HL-60 (cell line): ENCODE data around the gene IGFBP4.
A peak's percentile ranks its signal among the peaks of the same experiment; 100 is the strongest.

Experiments used
- DNase-seq, 2 experiments: peaks; one replicate each; pipeline ENCODE4 v3.0.0-alpha.2; 2010 to 2020; ENCODE audit warnings: low read depth in 1 of 2, low spot score in 1 of 2
- H3K27ac ChIP-seq: fragments of 250-450 bp; sonication (Bioruptor Pico); replicated peaks from 2 replicates; pipeline ENCODE4 v1.5.1; 2020; ENCODE audit warnings: mild to moderate bottlenecking, moderate library complexity
- H3K27me3 ChIP-seq: fragments of 250-450 bp; sonication (Bioruptor Pico); 2 replicates; pipeline ENCODE4 v1.5.1; 2021; ENCODE audit warnings: mild to moderate bottlenecking, moderate library complexity; ENCODE audit not compliant: insufficient read depth, poor library complexity, severe bottlenecking
- H3K4me3 ChIP-seq: replicated peaks from 2 replicates; pipeline ENCODE4 v1.5.1; 2011; ENCODE audit warnings: mild to moderate bottlenecking, control low read depth, low read length; ENCODE audit not compliant: insufficient read depth
- GABPA ChIP-seq: IDR thresholded peaks from 2 replicates; pipeline ENCODE4 v1.6.1; 2012; ENCODE audit warnings: low read depth
- POLR2AphosphoS5 ChIP-seq: IDR thresholded peaks from 2 replicates; pipeline ENCODE4 v1.6.1; 2012; ENCODE audit warnings: low read depth
- SPI1 ChIP-seq: IDR thresholded peaks from 2 replicates; pipeline ENCODE4 v1.6.1; 2012; ENCODE audit warnings: low read depth, mild to moderate bottlenecking, borderline replicate concordance
- TF ChIP-seq, protein P1 (sequence below): IDR thresholded peaks from one replicate; pipeline ENCODE4 v1.5.1; 2011; ENCODE audit warnings: low read length, control low read depth, inconsistent platforms; ENCODE audit not compliant: insufficient read depth
- TF ChIP-seq, protein P2 (sequence below): IDR thresholded peaks from 2 replicates; pipeline ENCODE4 v1.6.1; 2012; ENCODE audit warnings: low read depth; ENCODE audit not compliant: insufficient replicate concordance

IGFBP4 gene

DNA sequence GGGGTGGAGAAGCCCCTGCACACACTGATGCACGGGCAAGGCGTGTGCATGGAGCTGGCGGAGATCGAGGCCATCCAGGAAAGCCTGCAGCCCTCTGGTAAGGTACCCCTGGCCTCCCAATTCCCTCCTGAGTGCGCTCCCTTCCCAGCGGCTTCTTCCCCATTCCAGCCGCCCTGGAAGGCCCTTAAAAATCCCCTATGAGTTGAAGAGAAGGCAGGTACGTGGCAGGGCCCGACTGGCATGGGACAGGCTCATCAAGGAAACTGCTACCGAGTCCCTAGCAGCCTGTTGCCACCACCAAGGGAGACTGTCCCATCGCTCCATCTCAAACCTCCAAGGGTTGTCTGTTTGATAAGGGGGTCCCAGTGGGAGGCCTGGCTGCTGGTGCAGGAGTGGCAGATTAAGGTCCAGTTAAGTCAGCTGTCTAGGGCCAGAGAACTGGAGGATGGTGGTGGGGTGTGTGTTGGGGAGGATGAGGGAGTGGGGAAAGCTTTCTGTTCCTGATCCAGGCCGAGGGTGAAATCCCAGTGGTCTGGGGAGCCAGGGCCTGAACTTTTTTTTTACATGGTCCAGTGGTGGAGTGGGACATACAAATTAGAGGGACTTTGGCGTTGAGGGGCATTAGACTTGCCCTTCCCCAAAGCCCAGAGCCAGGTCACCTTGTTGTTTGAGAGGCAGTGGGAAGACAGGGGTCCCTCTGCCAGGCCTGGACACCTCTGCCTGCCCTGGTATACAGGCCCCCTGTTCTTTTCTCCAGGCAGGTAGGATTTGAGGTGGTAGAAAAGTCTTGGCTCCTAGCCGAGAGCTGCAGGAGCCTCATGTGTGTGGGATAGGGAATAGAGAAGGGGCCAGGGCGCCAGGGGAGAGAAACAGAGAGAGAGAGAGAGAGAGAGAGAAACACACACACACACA is 994 bp downstream of the IGFBP4 start:
- Histone ChIP-seq H3K27me3 (peaks cover 2% of the 10 kb centered on the region), H3K27ac (no peak overlapping the region), H3K4me3 (peak overlapping the region; percentile 40)
- DNase-seq, result no peak
- TF ChIP-seq, protein P1, sequence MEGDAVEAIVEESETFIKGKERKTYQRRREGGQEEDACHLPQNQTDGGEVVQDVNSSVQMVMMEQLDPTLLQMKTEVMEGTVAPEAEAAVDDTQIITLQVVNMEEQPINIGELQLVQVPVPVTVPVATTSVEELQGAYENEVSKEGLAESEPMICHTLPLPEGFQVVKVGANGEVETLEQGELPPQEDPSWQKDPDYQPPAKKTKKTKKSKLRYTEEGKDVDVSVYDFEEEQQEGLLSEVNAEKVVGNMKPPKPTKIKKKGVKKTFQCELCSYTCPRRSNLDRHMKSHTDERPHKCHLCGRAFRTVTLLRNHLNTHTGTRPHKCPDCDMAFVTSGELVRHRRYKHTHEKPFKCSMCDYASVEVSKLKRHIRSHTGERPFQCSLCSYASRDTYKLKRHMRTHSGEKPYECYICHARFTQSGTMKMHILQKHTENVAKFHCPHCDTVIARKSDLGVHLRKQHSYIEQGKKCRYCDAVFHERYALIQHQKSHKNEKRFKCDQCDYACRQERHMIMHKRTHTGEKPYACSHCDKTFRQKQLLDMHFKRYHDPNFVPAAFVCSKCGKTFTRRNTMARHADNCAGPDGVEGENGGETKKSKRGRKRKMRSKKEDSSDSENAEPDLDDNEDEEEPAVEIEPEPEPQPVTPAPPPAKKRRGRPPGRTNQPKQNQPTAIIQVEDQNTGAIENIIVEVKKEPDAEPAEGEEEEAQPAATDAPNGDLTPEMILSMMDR, result no peak
- TF ChIP-seq, protein P2, sequence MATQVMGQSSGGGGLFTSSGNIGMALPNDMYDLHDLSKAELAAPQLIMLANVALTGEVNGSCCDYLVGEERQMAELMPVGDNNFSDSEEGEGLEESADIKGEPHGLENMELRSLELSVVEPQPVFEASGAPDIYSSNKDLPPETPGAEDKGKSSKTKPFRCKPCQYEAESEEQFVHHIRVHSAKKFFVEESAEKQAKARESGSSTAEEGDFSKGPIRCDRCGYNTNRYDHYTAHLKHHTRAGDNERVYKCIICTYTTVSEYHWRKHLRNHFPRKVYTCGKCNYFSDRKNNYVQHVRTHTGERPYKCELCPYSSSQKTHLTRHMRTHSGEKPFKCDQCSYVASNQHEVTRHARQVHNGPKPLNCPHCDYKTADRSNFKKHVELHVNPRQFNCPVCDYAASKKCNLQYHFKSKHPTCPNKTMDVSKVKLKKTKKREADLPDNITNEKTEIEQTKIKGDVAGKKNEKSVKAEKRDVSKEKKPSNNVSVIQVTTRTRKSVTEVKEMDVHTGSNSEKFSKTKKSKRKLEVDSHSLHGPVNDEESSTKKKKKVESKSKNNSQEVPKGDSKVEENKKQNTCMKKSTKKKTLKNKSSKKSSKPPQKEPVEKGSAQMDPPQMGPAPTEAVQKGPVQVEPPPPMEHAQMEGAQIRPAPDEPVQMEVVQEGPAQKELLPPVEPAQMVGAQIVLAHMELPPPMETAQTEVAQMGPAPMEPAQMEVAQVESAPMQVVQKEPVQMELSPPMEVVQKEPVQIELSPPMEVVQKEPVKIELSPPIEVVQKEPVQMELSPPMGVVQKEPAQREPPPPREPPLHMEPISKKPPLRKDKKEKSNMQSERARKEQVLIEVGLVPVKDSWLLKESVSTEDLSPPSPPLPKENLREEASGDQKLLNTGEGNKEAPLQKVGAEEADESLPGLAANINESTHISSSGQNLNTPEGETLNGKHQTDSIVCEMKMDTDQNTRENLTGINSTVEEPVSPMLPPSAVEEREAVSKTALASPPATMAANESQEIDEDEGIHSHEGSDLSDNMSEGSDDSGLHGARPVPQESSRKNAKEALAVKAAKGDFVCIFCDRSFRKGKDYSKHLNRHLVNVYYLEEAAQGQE, result no peak
- TF ChIP-seq SPI1, result no peak
- TF ChIP-seq GABPA, result no peak
- no peak for TF ChIP-seq POLR2AphosphoS5

DNA sequence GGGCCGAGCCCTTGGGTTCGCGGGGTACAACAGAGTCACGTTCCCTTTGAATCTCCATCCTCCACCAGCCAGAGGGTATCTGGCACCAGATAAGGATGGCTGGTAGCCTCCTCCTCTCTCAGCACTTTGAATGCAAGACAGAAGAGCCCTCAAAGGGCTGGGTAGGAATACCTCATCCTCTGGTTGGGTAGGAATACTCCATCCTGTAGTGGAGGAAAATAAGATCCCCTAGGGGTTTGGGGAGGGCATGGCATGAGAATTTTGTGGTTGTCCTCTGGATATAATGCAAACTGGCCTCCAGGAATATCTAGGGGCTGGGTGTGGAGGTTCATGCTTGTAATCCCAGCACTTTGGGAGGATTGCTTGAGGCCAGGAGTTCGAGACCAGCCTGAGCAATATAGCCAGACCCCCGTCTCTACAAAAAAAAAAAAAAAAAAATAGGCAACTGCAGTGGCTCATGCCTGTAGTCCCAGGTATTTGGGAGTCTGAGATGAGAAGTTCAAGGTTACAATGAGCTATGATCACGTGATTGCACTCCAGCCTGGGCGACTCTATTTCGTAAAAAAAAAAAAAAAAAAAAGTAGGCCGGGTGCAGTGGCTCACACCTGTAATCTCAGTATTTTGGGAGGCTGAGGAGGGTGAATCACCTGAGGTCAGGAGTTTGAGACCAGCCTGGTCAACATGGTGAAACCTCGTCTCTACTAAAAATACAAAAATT is 2.7 kb downstream of the IGFBP4 start:
- TF ChIP-seq POLR2AphosphoS5 (no peak), GABPA (no peak), SPI1 (no peak)
- TF ChIP-seq, protein P2, result no peak
- TF ChIP-seq, protein P1, result no peak
- H3K4me3 ChIP-seq, result no peak overlapping the region
- H3K27ac ChIP-seq, result no peak overlapping the region
- DNase-seq, result no peak
- peaks cover 2% of the 10 kb centered on the region for H3K27me3 ChIP-seq

DNA sequence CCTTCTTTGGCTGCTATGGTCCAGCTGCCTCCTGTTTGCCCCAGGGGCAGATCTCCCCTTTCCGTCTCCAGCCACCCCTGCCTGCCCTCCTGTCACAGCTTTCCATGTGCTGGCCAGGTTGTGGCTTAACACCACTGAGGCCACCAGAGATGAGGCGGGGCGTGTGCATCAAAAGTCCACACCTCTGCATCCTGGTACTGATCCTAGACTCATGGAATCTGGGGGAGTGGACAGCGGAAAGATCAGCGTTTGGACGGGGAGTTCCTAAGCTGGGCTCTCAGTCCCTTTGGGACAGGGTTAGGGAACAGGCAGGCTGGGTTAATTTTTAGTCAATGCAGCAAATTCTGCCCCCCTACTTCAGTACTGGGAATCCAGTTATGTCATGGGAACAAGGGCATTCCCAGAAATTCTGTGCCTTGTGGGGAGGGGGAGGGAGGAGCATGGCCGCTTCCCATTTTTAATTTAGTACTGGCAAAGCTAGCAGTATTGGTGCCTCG is 3.9 kb downstream of the IGFBP4 start:
- peaks cover 2% of the 10 kb centered on the region for H3K27me3 ChIP-seq
- no peak for DNase-seq
- TF ChIP-seq SPI1 (no peak), POLR2AphosphoS5 (no peak), GABPA (no peak)
- TF ChIP-seq, protein P2, result no peak
- TF ChIP-seq, protein P1, result no peak
- H3K4me3 ChIP-seq, result no peak overlapping the region
- no peak overlapping the region for H3K27ac ChIP-seq
